ENCODE data around the gene UBE2L5.

The UBE2L5 gene

GRCh38 chr13:30422054-30422839 is at the start of gene UBE2L5:
Gene UBE2L5, plus strand, starts transcription at chr13:30422493. Its CDS starts 5,498 bp downstream, at chr13:30427991.
- DNase-seq (ENCODE audit: extremely low read depth in 1 of 2, low read depth in 1 of 2): peak; percentile 41 to 47

GRCh38 chr13:30373727-30374126 is 48.6 kb upstream of the UBE2L5 start:
- DNase-seq (ENCODE audit: extremely low read depth in 1 of 2, low read depth in 1 of 2): peak in 1 of 2 donors; percentile 37

- DNase-seq (ENCODE audit: extremely low read depth in 1 of 2, low read depth in 1 of 2): no peak
These were observed 46.9 kb upstream of the UBE2L5 start for GRCh38 chr13:30375265-30375835.

GRCh38 chr13:30376426-30377311 is 45.6 kb upstream of the UBE2L5 start:
- DNase-seq (ENCODE audit: extremely low read depth in 1 of 2, low read depth in 1 of 2): peak in 1 of 2 donors; percentile 57

GRCh38 chr13:30377312-30377685 is 45.0 kb upstream of the UBE2L5 start:
- no peak for DNase-seq (ENCODE audit: extremely low read depth in 1 of 2, low read depth in 1 of 2)

GRCh38 chr13:30378191-30378590 is 44.1 kb upstream of the UBE2L5 start:
- DNase-seq (ENCODE audit: extremely low read depth in 1 of 2, low read depth in 1 of 2): no peak

- DNase-seq (ENCODE audit: extremely low read depth in 1 of 2, low read depth in 1 of 2): no peak
These were observed 41.2 kb upstream of the UBE2L5 start for GRCh38 chr13:30381049-30381448.

- no peak for DNase-seq (ENCODE audit: extremely low read depth in 1 of 2, low read depth in 1 of 2)
These were observed 39.3 kb upstream of the UBE2L5 start for GRCh38 chr13:30382836-30383525.

GRCh38 chr13:30388406-30389283 is 33.6 kb upstream of the UBE2L5 start:
- no peak for DNase-seq (ENCODE audit: extremely low read depth in 1 of 2, low read depth in 1 of 2)

- DNase-seq (ENCODE audit: extremely low read depth in 1 of 2, low read depth in 1 of 2): no peak
These were observed 30.2 kb upstream of the UBE2L5 start for GRCh38 chr13:30391956-30392680.

- DNase-seq (ENCODE audit: extremely low read depth in 1 of 2, low read depth in 1 of 2): no peak
These were observed 29.6 kb upstream of the UBE2L5 start for GRCh38 chr13:30392681-30393045.

- no peak for DNase-seq (ENCODE audit: extremely low read depth in 1 of 2, low read depth in 1 of 2)
These were observed 27.5 kb upstream of the UBE2L5 start for GRCh38 chr13:30394751-30395191.

- peak in 1 of 2 donors; percentile 53 for DNase-seq (ENCODE audit: extremely low read depth in 1 of 2, low read depth in 1 of 2)
These were observed 26.8 kb upstream of the UBE2L5 start for GRCh38 chr13:30395192-30396158.

- no peak for DNase-seq (ENCODE audit: extremely low read depth in 1 of 2, low read depth in 1 of 2)
These were observed 25.7 kb upstream of the UBE2L5 start for GRCh38 chr13:30396434-30397075.

GRCh38 chr13:30398601-30399072 is 23.7 kb upstream of the UBE2L5 start:
- DNase-seq (ENCODE audit: extremely low read depth in 1 of 2, low read depth in 1 of 2): no peak

GRCh38 chr13:30400376-30400775 is 21.9 kb upstream of the UBE2L5 start:
- no peak for DNase-seq (ENCODE audit: extremely low read depth in 1 of 2, low read depth in 1 of 2)

GRCh38 chr13:30401347-30401746 is 20.9 kb upstream of the UBE2L5 start:
- DNase-seq (ENCODE audit: extremely low read depth in 1 of 2, low read depth in 1 of 2): no peak
